RCC 7860 (cell line): ENCODE measurements around the gene VPS54.
A peak's percentile ranks its signal among the peaks of the same experiment; 100 is the strongest.

Experiments
- DNase-seq: peaks from one replicate; pipeline ENCODE4 v3.0.0-alpha.2; 2015; ENCODE audit warnings: low spot score
- FAIRE-seq: peaks from 2 replicates; lab custom pipeline; 2012; peaks lifted over from hg19 to GRCh38; lab: Jason Lieb, UNC

VPS54 gene

GRCh38 chr2:64019083-64019974, at the start of gene VPS54:
TSS of gene VPS54 (minus strand) at chr2:64019428. CDS start at chr2:63983999, 35,429 bp downstream.
- no peak for FAIRE-seq
- DNase-seq = peak; percentile 19

GRCh38 chr2:64067326-64067725, 48.1 kb upstream of the VPS54 start:
- FAIRE-seq = no peak
- no peak for DNase-seq

- no peak for FAIRE-seq
- no peak for DNase-seq
Observed at GRCh38 chr2:64065516-64065915, 46.3 kb upstream of the VPS54 start.

DNA sequence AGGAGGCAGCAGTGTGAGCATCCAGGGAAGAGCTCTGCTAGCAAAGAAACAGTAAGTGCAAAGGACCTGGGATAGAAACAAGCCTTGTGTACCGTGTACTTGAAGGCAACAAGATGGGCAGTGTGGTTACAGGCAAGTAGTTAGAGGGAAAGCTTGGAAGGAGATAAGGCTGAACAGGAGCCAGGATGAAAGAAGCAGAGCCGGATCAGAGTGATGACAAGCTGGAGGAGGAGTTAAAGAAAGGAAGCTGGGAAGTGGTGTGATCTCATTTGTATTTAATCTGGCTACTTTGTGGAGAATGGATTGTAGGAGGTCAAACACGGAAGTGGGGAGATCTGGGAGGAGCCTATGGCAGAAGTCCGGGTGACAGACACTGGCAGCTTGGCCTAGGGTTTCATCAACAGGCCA, 44.7 kb upstream of the VPS54 start:
- FAIRE-seq (no peak), DNase-seq (no peak)

DNA sequence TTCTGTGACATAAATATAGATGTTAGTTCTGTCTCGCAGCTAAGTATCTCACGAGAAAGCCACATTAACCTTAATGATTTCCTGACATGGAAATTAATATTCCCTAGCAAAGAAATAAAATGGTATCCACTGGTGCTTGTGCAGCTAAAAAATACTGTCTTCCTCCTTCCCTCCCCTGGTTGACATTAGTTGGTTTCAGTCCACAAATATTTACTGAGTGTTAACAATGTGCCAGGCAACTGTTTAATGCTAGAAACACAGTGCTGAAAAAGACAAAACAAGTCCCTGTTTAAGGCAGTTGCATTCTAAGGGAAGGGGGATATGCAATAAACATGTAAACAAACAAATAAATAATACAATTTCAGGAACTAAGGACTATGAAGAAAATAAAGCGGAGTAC, 44.2 kb upstream of the VPS54 start:
- FAIRE-seq (no peak), DNase-seq (no peak)

DNA sequence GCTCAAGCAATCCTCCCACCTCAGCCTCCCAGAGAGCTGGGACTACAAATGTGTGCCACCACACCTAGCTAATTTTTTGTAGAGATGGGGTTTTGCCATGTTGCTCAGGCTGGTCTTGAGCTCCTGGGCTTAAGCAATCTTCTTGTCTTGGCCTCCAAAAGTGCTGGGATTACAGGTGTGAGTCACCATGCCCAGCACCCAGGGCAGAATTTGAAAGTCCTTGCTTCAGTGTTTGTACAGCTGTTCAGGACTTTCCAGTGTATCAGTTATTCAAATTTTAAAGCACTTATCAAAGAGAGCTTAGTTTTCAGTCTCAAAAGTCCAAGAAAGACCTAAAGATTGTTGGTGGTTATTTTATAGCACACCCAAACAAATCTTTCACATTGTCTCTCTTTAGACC, 43.6 kb upstream of the VPS54 start:
- DNase-seq (no peak), FAIRE-seq (no peak)

DNA sequence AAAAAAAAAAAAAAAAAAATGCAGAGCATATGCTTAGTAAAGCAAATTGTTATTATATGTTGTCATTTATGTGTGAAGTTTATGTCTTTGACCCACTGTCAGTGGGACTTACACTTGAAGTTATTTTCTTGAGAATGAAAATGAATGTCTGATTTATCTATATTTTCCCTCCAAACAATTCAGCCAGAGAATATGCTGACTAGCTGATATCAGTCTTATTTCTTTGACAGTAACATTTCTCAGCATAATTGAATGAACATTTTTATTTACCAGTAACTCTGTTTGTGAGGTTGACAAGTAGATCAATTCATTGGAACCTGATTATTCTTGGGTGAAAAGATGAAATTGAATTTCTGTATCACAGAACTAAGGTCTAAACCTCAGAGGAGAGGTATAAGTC, 40.0 kb upstream of the VPS54 start:
- no peak for DNase-seq
- FAIRE-seq = no peak

GRCh38 chr2:64056021-64056420, 36.8 kb upstream of the VPS54 start:
- DNase-seq = no peak
- FAIRE-seq = no peak

GRCh38 chr2:64054161-64054915, 35.1 kb upstream of the VPS54 start:
- FAIRE-seq (no peak), DNase-seq (no peak)

DNA sequence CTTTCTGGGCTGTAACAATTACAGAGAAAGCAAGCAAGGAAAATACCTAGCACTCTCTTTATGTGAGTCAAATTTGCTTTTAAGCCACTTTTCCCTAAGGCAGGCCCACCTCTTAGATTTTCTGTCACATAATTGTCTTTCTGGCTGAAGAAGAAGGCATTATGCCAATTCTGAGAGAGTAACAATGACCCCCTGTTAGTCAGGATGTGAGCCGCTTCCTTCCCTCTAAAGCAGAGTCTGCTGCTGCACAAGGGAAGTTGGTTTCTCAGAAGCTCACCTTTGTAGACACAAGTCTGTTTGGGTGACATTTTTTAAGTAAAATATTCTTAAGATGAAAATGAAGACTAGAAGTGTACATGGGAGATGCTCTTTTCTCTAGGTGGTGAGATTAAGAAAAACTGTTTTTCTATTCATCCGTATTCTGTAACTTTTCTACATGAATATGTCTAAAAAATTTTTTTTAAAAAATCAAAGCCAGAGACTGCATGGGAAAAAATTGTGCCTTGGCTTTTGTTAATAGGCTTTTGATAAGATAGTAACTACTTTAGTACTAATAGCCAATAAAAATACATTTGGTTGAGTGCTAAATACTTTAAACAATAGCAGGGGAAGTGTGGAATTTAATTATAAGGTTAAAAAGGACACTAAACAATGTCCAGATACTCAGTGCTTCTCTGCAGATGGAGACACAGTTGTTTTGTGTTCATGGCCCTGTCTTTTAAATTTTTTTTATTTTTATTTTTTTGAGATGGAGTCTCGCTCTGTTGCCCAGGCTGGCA, 33.4 kb upstream of the VPS54 start:
- no peak for FAIRE-seq

GRCh38 chr2:64049633-64050220, 30.5 kb upstream of the VPS54 start:
- FAIRE-seq (peak; percentile 37), DNase-seq (peak; percentile 48)

More for the DNA sequence above, 33.4 kb upstream of the VPS54 start:
- DNase-seq = no peak

DNA sequence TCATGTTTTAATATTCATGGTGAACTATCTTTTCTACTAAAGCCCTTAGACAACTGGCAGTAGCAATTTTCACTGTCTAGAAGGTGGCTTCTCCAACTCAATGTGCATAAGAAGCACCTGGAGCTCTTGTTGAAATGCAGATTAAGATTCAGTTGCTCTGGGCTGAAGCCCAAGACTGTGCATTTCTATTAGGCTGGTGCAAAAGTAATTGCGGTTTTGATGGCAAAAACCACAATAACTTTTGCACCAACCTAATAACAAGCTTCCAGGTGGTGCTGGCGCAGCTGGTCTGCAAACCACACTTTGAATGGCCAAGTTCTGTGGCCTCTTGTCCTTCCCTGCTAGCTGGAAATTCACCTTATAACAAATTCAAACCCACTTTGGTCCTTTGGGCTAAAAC, 26.7 kb upstream of the VPS54 start:
- no peak for DNase-seq
- FAIRE-seq = no peak

DNA sequence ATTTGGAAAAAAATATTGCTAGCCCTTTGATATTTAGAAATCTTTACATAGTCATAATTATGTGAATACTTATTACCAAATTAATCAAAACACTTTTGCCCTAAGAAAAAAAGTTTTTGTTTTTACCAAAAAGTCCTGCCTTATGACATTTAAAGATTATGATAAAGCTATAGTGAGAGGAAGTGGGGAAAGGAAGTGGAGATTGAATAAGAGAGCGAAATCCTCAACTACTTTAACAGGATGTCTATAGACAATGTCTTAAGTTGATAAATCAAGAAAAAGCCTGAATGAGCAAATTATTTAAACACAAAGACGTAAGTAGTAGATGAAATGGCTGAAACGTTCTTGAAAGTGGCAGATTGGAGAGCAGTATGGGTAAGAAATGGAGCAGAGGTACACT, 20.9 kb upstream of the VPS54 start:
- FAIRE-seq (no peak), DNase-seq (no peak)

DNA sequence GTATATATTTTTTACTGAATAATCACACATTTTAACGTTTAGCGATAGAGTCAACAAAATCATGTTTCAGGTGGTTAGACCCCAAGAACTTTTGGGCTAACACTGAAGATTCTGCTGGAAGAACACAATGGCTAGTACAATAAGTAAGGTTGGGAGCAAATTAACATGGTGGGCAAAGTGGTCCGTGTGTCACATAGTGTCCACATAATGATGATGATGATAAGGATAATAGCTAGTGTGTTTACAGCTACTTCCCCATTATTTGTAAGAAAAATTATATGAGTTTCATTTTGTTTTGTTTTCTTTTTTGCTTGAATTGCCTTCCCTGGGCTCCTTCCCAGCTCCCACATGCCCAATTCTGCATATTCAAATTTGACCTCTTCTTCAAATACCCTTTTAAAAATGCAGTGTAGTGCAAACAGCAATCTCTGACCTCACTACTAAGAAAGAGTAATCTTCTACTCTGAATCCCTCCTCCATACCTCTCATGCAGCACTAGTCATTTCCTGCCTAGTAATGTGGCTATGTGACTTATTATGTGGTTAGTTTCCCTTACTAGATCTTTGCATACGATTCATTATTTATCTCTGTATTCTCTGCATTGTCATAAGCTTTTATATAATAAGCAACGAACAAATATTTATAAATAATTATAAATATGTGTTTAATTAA, 16.9 kb upstream of the VPS54 start:
- DNase-seq (peak; percentile 66), FAIRE-seq (peak; percentile 84)

- FAIRE-seq (no peak), DNase-seq (no peak)
Observed at GRCh38 chr2:64035072-64035942, 16.1 kb upstream of the VPS54 start.

- no peak for FAIRE-seq
- no peak for DNase-seq
Observed at GRCh38 chr2:64029116-64029665, 10.0 kb upstream of the VPS54 start.

- no peak for DNase-seq
- no peak for FAIRE-seq
Observed at GRCh38 chr2:64025741-64026140, 6.5 kb upstream of the VPS54 start.

GRCh38 chr2:64024259-64024949, 5.2 kb upstream of the VPS54 start:
- no peak for FAIRE-seq
- no peak for DNase-seq
